Fibroblast of pulmonary artery (primary cell): Measurements from ENCODE around the gene GGPS1.
"Not testable (repeated sequence)": the region's sequence is repeated elsewhere in the genome, so short reads cannot be mapped to it uniquely, and the experiment has no call there.

Experiments used
- DNase-seq: peaks from one replicate; pipeline ENCODE4 v3.0.0-alpha.2; 2010; ENCODE audit warnings: low read depth
- H3K4me3 ChIP-seq: replicated peaks from 2 replicates; pipeline ENCODE4 v1.5.1; 2011; ENCODE audit warnings: low read depth, mild to moderate bottlenecking, control low read depth, low read length, moderate library complexity
- TF ChIP-seq, protein P1 (sequence below): IDR thresholded peaks from 2 replicates; pipeline ENCODE4 v1.5.1; 2011; ENCODE audit warnings: mild to moderate bottlenecking, control low read depth, low read length, inconsistent platforms; ENCODE audit errors: missing control alignments

The GGPS1 gene

DNA sequence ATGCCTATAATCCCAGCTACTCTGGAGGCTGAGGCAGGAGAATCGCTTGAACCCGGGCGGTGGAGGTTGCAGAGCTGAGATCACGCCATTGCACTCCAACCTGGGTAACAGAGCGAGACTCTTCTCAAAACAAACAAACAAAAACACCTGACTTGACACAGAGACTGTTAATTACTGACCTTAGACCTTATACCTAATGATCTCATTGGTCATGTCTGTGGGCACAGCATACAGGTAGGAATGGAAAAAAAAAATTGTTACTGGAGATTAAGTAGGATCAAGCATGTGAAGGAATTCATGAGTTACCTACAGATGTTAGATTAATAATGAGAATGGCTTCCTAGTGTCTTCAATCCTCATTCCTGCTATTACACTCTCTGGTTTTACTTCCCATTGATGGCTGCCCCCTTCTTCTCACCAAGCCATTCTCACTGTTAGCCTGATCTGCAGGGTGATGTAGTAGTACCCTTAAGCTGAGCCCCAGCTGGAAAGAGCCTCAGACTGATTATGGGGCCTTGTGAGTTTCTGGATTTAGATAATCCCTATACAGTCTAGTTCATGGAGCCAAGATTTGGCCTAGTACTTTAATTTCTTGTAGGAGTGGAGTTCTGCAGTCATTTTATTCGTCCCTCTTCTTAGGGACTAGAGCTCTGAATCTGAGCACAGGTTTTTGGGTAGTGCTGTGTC lies 47.7 kb downstream of the GGPS1 start:
- H3K4me3 ChIP-seq: no peak overlapping the region
- TF ChIP-seq, protein P1, sequence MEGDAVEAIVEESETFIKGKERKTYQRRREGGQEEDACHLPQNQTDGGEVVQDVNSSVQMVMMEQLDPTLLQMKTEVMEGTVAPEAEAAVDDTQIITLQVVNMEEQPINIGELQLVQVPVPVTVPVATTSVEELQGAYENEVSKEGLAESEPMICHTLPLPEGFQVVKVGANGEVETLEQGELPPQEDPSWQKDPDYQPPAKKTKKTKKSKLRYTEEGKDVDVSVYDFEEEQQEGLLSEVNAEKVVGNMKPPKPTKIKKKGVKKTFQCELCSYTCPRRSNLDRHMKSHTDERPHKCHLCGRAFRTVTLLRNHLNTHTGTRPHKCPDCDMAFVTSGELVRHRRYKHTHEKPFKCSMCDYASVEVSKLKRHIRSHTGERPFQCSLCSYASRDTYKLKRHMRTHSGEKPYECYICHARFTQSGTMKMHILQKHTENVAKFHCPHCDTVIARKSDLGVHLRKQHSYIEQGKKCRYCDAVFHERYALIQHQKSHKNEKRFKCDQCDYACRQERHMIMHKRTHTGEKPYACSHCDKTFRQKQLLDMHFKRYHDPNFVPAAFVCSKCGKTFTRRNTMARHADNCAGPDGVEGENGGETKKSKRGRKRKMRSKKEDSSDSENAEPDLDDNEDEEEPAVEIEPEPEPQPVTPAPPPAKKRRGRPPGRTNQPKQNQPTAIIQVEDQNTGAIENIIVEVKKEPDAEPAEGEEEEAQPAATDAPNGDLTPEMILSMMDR: no peak
- no peak for DNase-seq

DNA sequence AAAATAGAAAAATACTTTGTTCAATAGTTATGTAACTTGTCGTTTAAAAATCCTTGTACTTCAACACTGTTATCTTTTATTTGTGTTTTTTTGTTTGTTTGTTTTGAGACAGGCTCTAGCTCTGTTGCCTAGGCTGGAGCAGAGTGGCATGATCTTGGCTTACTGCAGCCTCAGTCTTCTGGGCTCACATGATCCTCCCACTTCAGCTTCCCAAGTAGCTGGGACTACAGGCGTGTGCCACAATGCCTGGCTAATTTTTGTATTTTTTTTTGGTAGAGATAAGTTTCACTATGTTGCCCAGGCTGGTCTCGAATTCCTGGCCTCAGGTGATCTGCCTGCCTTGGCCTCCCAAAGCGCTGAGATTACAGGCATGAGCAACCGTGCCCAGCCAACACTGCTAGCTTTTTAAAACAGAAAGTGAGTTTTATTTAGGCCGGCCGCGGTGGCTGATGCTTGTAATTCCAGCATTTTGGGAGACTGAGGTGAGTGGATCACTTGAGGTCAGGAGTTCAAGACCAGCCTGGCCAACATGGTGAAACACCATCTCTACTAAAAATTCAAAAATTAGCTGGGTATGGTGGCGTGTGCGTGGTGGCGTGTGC lies 49.9 kb downstream of the GGPS1 start:
- H3K4me3 ChIP-seq: not testable (repeated sequence)

DNA sequence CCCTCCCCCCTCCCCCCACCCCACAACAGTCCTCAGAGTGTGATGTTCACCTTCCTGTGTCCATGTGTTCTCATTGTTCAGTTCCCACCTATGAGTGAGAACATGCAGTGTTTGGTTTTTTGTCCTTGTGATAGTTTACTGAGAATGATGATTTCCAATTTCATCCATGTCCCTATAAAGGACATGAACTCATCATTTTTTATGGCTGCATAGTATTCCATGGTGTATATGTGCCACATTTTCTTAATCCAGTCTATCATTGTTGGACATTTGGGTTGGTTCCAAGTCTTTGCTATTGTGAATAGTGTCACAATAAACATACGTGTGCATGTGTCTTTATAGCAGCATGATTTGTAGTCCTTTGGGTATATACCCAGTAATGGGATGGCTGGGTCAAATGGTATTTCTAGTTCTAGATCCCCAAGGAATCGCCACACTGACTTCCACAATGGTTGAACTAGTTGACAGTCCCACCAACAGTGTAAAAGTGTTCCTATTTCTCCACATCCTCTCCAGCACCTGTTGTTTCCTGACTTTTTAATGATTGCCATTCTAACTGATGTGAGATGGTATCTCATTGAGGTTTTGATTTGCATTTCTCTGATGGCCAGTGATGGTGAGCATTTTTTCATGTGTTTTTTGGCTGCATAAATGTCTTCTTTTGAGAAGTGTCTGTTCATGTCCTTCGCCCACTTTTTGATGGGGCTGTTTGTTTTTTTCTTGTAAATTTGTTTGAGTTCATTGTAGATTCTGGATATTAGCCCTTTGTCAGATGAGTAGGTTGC lies 53.8 kb downstream of the GGPS1 start:
- H3K4me3 ChIP-seq, DNase-seq: not testable (repeated sequence)

More for the DNA sequence above, 49.9 kb downstream of the GGPS1 start:
- not testable (repeated sequence) for DNase-seq

DNA sequence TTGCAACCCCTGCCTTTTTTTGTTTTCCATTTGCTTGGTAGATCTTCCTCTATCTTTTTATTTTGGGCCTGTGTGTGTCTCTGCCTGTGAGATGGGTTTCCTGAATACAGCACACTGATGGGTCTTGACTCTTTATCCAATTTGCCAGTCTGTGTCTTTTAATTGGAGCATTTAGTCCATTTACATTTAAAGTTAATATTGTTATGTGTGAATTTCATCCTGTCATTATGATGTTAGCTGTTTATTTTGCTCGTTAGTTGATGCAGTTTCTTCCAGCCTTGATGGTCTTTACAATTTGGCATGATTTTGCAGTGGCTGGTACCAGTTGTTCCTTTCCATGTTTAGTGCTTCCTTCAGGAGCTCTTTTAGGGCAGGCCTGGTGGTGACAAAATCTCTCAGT lies 57.3 kb downstream of the GGPS1 start:
- DNase-seq, H3K4me3 ChIP-seq: not testable (repeated sequence)

DNA sequence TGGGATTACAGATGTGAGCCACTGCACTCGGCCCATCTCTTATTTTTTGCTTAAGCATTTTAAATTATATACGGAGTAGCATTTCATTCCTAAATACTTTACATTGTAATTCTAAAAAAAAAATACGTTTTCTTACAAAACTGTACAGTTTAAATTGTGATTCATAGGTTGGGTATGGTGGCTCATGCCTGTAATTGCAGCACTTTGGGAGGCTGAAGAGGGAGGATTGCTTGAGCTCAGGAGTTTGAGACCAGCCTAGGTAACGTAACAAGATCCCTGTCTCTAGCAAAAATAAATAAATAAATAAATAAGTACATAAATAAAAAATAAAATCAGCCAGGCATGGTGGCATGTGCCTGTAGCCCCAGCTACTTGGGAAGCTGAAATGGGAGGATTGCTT lies 63.5 kb downstream of the GGPS1 start:
- no peak overlapping the region for H3K4me3 ChIP-seq
- DNase-seq: no peak
- TF ChIP-seq, protein P1: no peak
